ENCODE measurements around the gene NEBL.

DNA sequence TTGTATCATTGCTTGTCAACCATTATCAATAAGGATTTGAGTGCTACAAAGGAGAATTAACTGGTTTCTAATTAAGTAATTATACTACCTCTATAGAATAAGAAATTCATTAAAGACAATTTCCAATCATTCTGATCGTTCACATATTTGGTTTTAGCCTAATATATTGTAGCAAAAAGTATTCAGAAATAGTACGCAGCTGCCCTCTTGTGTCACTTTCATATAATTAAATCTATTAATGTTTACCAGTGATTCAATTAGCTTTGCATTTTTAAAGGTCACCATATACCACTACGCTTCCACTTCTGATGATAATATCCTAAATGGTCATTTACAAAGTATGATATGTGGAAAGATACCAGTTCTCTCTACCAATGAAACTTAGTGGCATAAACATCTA, 128.3 kb downstream of the NEBL start:
- TF ChIP-seq POLR2A (IDR thresholded peaks at IDR 0.05) (no peak), POLR2AphosphoS5 (IDR thresholded peaks at IDR 0.05; ENCODE audit: insufficient read depth in 1 of 2, low read depth in 1 of 2) (no peak)
- TF ChIP-seq, protein P1, sequence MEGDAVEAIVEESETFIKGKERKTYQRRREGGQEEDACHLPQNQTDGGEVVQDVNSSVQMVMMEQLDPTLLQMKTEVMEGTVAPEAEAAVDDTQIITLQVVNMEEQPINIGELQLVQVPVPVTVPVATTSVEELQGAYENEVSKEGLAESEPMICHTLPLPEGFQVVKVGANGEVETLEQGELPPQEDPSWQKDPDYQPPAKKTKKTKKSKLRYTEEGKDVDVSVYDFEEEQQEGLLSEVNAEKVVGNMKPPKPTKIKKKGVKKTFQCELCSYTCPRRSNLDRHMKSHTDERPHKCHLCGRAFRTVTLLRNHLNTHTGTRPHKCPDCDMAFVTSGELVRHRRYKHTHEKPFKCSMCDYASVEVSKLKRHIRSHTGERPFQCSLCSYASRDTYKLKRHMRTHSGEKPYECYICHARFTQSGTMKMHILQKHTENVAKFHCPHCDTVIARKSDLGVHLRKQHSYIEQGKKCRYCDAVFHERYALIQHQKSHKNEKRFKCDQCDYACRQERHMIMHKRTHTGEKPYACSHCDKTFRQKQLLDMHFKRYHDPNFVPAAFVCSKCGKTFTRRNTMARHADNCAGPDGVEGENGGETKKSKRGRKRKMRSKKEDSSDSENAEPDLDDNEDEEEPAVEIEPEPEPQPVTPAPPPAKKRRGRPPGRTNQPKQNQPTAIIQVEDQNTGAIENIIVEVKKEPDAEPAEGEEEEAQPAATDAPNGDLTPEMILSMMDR (IDR thresholded peaks at IDR 0.05): peak in 1 of 3 experiments; percentile 16

Data from vagina (tissue), 2 donors.